Chondrocyte (in vitro differentiated cells): ENCODE results near the gene SOCS6. TPM values are rescaled to one million over a fixed set of nuclear protein-coding genes. Genes with fewer than 3 reads are reported as not detected.

Experiments used
- DNase-seq: peaks from one replicate; pipeline ENCODE4 v3.0.0; 2021; ENCODE audit warnings: mixed read lengths, low spot score
- H3K27ac Mint-ChIP-seq: one replicate; pipeline ENCODE4 v1.8.0; 2021; ENCODE audit warnings: mild to moderate bottlenecking, moderate library complexity, mixed read lengths; ENCODE audit not compliant: unreplicated experiment
- H3K27me3 Mint-ChIP-seq: 2 replicates; pipeline ENCODE4 v1.8.0; 2021; ENCODE audit warnings: low read depth, mixed read lengths
- H3K36me3 Mint-ChIP-seq: 2 replicates; pipeline ENCODE4 v1.8.0; 2021; ENCODE audit warnings: low read depth, mixed read lengths
- H3K4me1 Mint-ChIP-seq: 2 replicates; pipeline ENCODE4 v1.8.0; 2021; ENCODE audit warnings: low read depth, mild to moderate bottlenecking, mixed read lengths
- H3K4me3 Mint-ChIP-seq: one replicate; pipeline ENCODE4 v1.8.0; 2021; ENCODE audit warnings: mild to moderate bottlenecking, moderate library complexity, mixed read lengths; ENCODE audit not compliant: unreplicated experiment
- H3K9me3 Mint-ChIP-seq: 2 replicates; pipeline ENCODE4 v1.8.0; 2021; ENCODE audit warnings: low read depth, mixed read lengths
- total RNA-seq: library from RNA; stranded (reverse); gene quantifications from 3 replicates; pipeline ENCODE4 v1.2.1, GENCODE V29; 2021
- TF ChIP-seq, protein P1 (sequence below): fragments of 200-600 bp; sonication (generic); IDR thresholded peaks from 2 replicates; pipeline ENCODE4 v1.5.0; 2021; ENCODE audit warnings: antibody characterized with exemption, mild to moderate bottlenecking, moderate library complexity

The SOCS6 gene
- total RNA-seq, 1 donor from 2014 or later: 18.5 TPM

DNA sequence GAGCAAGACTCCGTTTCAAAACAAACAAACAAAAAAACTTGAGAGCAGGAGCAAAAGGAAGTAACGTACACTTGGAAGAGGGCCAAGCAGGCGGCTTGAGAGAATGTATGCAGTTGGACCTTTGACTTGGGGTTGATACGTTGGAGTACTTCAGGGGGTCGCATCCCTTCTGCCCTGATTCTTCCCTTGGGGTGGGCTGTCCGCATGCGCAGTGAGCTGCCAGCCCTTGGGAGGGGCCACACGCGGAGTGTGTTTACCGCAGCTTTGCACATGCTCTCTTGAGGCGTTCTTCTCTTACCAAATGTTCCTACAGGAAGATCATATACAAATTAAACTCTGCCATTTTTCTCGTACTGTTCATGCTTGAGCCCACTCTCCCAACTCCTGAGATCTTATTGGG is 38.1 kb upstream of the SOCS6 start:
- Mint-ChIP-seq H3K4me1 (peaks cover 25% of the 10 kb centered on the region), H3K9me3 (no peaks in the 10 kb centered on the region)

GRCh38 chr18:70256184-70256583 is 32.7 kb upstream of the SOCS6 start:
- no peaks in the 10 kb centered on the region for H3K36me3 Mint-ChIP-seq
- no peak for DNase-seq
- H3K27me3 Mint-ChIP-seq: peaks cover 2% of the 10 kb centered on the region
- no peaks in the 10 kb centered on the region for H3K4me1 Mint-ChIP-seq
- H3K9me3 Mint-ChIP-seq: no peaks in the 10 kb centered on the region
- TF ChIP-seq, protein P1, sequence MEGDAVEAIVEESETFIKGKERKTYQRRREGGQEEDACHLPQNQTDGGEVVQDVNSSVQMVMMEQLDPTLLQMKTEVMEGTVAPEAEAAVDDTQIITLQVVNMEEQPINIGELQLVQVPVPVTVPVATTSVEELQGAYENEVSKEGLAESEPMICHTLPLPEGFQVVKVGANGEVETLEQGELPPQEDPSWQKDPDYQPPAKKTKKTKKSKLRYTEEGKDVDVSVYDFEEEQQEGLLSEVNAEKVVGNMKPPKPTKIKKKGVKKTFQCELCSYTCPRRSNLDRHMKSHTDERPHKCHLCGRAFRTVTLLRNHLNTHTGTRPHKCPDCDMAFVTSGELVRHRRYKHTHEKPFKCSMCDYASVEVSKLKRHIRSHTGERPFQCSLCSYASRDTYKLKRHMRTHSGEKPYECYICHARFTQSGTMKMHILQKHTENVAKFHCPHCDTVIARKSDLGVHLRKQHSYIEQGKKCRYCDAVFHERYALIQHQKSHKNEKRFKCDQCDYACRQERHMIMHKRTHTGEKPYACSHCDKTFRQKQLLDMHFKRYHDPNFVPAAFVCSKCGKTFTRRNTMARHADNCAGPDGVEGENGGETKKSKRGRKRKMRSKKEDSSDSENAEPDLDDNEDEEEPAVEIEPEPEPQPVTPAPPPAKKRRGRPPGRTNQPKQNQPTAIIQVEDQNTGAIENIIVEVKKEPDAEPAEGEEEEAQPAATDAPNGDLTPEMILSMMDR: no peak
- H3K27ac Mint-ChIP-seq: no peak overlapping the region
- H3K4me3 Mint-ChIP-seq: no peak overlapping the region

More for the DNA sequence above, 38.1 kb upstream of the SOCS6 start:
- TF ChIP-seq, protein P1: no peak
- Mint-ChIP-seq H3K27me3 (no peaks in the 10 kb centered on the region), H3K36me3 (no peaks in the 10 kb centered on the region), H3K4me3 (no peak overlapping the region), H3K27ac (no peak overlapping the region)
- no peak for DNase-seq

- Mint-ChIP-seq H3K9me3 (no peaks in the 10 kb centered on the region), H3K27ac (no peak overlapping the region), H3K4me1 (no peaks in the 10 kb centered on the region)
Observed at GRCh38 chr18:70256994-70257393, 31.9 kb upstream of the SOCS6 start.

GRCh38 chr18:70258243-70258642 is 30.6 kb upstream of the SOCS6 start:
- TF ChIP-seq, protein P1: no peak
- Mint-ChIP-seq H3K9me3 (no peaks in the 10 kb centered on the region), H3K27me3 (peaks cover 2% of the 10 kb centered on the region), H3K36me3 (no peaks in the 10 kb centered on the region), H3K4me1 (no peaks in the 10 kb centered on the region), H3K4me3 (no peak overlapping the region), H3K27ac (no peak overlapping the region)
- DNase-seq: no peak

More at GRCh38 chr18:70256994-70257393, 31.9 kb upstream of the SOCS6 start:
- no peak for DNase-seq
- TF ChIP-seq, protein P1: no peak
- H3K4me3 Mint-ChIP-seq: no peak overlapping the region
- H3K36me3 Mint-ChIP-seq: no peaks in the 10 kb centered on the region
- peaks cover 2% of the 10 kb centered on the region for H3K27me3 Mint-ChIP-seq

- Mint-ChIP-seq H3K4me1 (no peaks in the 10 kb centered on the region), H3K9me3 (no peaks in the 10 kb centered on the region), H3K27me3 (peaks cover 2% of the 10 kb centered on the region), H3K27ac (no peak overlapping the region), H3K4me3 (no peak overlapping the region), H3K36me3 (no peaks in the 10 kb centered on the region)
- TF ChIP-seq, protein P1: no peak
- DNase-seq: no peak
Observed at GRCh38 chr18:70260683-70261082, 28.2 kb upstream of the SOCS6 start.
